AG09319 (cell line): ENCODE results near the gene TUBA3C.

Experiments
- DNase-seq: peaks from one replicate; pipeline ENCODE4 v3.0.0-alpha.2; 2010; ENCODE audit warnings: low read depth; ENCODE audit errors: extremely low read depth
- TF ChIP-seq, protein P1 (sequence below): IDR thresholded peaks from 2 replicates; pipeline ENCODE4 v1.5.1; 2011; ENCODE audit warnings: low read depth, mild to moderate bottlenecking, inconsistent platforms, low read length, moderate library complexity

The TUBA3C gene

DNA sequence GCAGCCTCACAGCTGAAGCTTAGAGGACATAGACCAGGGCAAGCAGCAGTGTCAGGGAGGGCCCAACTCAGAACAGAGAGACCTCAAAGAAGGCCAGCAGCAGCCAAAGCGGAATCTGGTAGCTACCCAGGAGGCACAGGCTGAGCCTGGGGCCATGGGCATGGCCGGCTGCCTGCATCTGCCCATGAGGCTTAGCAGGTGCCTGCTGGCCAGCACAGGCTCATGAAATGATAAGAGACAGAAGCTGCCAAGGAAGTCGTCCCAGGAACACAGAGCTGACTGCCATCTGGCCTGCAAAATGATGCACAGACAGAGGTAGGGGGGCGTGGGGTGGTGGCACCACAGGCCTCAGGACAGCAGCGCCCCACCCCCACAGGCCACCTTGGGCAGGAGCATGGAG is 29.2 kb downstream of the TUBA3C start:
- TF ChIP-seq, protein P1, sequence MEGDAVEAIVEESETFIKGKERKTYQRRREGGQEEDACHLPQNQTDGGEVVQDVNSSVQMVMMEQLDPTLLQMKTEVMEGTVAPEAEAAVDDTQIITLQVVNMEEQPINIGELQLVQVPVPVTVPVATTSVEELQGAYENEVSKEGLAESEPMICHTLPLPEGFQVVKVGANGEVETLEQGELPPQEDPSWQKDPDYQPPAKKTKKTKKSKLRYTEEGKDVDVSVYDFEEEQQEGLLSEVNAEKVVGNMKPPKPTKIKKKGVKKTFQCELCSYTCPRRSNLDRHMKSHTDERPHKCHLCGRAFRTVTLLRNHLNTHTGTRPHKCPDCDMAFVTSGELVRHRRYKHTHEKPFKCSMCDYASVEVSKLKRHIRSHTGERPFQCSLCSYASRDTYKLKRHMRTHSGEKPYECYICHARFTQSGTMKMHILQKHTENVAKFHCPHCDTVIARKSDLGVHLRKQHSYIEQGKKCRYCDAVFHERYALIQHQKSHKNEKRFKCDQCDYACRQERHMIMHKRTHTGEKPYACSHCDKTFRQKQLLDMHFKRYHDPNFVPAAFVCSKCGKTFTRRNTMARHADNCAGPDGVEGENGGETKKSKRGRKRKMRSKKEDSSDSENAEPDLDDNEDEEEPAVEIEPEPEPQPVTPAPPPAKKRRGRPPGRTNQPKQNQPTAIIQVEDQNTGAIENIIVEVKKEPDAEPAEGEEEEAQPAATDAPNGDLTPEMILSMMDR = no peak
- DNase-seq = no peak

DNA sequence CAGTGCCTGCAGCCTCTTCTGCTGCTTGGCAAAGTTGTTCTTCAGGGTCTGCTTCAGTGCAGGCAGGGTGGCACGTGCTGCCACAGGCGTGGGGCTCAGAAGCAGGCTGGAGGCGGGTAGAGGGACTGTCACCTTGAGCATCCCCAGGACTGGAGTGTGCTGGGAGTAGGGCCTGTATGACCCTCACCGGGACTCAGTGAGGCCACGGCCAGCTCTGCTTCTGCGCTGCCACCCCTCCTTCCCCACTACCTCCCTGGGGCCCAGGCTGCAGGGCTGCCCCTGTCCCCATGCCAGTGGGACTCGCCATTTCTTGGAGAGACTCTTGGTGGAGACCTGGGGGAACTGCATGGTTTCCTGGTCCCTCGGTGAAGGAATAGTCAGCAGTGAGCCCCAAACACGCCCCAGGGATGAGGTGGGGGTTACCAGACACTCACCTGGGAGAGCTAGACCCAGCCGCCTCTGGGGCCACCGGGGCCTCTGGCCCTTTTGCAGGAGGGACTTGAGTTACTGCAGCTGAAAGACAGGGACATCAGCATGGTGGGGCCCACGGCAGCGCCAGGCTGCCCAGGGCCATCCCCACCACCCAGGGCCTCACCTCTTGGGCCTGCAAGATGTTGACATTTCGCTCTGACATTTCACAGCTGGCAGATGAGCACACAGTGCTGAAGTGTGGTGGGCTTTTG is 29.9 kb downstream of the TUBA3C start:
- DNase-seq = no peak
- TF ChIP-seq, protein P1 = no peak

GRCh38 chr13:19150712-19151228 is 30.9 kb downstream of the TUBA3C start:
- TF ChIP-seq, protein P1 = no peak

DNA sequence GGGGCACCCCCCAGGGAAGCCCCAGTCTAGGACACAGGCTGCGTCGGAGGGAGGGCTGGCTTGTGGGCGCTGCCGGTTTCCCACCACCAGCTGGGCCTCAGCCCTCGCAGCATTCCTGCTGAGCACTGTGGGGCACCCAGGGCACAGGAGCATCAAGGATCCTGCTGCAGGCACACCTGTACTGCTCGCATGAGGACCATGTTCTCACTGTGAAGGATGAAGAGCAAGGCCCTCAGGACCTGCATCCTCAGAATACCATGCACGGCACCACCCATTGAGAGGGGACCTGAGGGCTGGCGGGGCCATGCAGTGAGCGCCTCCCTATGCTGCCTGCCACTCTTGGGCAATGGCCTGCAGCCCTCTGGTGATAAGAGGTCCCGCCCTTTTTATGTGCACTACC is 31.4 kb downstream of the TUBA3C start:
- TF ChIP-seq, protein P1 = no peak
- no peak for DNase-seq

More at GRCh38 chr13:19150712-19151228, 30.9 kb downstream of the TUBA3C start:
- no peak for DNase-seq

DNA sequence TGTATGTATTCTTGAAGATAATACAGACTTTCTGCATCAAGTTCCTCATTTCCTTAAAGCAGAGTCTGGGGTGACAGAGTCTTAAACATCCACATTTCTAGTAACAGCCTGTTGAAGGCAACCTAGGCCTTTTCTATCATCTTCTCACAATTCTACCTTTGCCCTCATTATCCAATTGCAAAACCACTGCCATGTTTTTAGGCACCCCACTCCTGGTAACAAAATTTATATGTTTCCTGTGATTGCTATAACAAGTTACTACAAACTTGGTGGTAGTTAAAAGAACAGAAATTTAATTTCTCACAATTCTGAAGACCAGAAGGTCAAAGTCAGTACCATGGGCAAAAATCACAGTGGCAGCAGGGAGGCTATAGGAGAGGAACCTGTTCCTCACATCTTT is 33.1 kb downstream of the TUBA3C start:
- DNase-seq = no peak
- TF ChIP-seq, protein P1 = no peak
